Body of pancreas (tissue), 4 donors: Measurements from ENCODE around the gene TBX18.

ENCODE experiments used
- POLR2A ChIP-seq, 3 donors: fragments of 450-650 bp; IDR thresholded peaks; one replicate each; pipeline ENCODE4 v1.6.1; 2016; ENCODE audit warnings: antibody characterized with exemption in 3 of 3, mild to moderate bottlenecking in 2 of 3
- TF ChIP-seq, protein P1 (sequence below), 7 experiments: fragments of 450-650 bp in 4 of 7; fragments of 200-600 bp in 3 of 7; sonication (generic) in 3 of 7; IDR thresholded peaks; one replicate each; pipeline ENCODE4 v1.5.1; 2016 to 2019; ENCODE audit warnings: antibody characterized with exemption in 7 of 7

- TF ChIP-seq POLR2A (IDR thresholded peaks at IDR 0.05): no peak
- TF ChIP-seq, protein P1, sequence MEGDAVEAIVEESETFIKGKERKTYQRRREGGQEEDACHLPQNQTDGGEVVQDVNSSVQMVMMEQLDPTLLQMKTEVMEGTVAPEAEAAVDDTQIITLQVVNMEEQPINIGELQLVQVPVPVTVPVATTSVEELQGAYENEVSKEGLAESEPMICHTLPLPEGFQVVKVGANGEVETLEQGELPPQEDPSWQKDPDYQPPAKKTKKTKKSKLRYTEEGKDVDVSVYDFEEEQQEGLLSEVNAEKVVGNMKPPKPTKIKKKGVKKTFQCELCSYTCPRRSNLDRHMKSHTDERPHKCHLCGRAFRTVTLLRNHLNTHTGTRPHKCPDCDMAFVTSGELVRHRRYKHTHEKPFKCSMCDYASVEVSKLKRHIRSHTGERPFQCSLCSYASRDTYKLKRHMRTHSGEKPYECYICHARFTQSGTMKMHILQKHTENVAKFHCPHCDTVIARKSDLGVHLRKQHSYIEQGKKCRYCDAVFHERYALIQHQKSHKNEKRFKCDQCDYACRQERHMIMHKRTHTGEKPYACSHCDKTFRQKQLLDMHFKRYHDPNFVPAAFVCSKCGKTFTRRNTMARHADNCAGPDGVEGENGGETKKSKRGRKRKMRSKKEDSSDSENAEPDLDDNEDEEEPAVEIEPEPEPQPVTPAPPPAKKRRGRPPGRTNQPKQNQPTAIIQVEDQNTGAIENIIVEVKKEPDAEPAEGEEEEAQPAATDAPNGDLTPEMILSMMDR (IDR thresholded peaks at IDR 0.05): no peak
Observed at GRCh38 chr6:84669945-84670344, 94.5 kb downstream of the TBX18 start.
